IPS DF 19.7 (cell line): ENCODE measurements around the gene NKAP.
"Not testable (repeated sequence)": the region's sequence is repeated elsewhere in the genome, so short reads cannot be mapped to it uniquely, and the experiment has no call there.

Experiments
- DNase-seq: peaks from one replicate; pipeline ENCODE4 v3.0.0-alpha.2; 2013; ENCODE audit warnings: low read depth, low spot score

NKAP gene

DNA sequence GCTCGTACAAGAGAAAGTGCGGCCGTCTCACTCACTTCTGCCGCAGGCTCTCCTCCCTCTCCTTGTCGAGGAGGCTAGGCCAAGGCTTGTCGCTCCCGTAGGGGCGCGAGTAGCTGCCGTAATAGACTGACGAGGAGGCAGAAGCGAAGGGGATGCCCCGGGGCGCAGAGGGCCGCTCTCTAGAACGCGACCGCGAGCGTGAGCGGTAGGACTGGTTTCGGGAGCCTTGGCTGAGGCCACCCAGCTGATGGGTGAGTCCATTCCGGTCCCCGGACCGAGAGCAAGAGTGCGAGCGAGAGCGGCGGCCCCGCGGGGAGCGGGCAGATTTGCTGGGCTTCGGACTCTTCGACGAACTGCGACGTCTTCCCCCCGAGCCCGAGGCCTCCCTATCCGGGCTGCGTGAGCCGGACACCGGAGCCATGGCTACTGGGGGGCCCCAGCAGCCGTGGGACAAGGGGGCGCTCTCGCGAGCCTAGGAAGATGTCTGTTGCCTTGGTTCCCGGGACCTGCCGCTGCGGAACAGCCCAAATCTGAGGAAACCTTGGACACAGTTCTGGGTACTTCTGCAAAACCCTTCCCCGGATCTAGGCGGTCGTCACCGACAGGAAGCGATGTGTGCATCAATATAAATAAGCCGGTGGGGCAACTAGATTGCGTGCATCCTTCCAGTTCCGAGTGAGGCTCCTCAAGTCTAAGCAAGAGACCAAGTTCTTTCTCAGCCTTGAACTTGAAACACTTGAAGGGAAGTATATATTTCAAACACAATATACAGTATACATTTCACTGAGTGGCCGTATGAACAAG, at the start of gene NKAP:
Gene NKAP (minus strand): TSS at position 567 of the 804 bp plus-strand sequence. CDS start 146 bp downstream, at position 421.
- peak; percentile 79 for DNase-seq

DNA sequence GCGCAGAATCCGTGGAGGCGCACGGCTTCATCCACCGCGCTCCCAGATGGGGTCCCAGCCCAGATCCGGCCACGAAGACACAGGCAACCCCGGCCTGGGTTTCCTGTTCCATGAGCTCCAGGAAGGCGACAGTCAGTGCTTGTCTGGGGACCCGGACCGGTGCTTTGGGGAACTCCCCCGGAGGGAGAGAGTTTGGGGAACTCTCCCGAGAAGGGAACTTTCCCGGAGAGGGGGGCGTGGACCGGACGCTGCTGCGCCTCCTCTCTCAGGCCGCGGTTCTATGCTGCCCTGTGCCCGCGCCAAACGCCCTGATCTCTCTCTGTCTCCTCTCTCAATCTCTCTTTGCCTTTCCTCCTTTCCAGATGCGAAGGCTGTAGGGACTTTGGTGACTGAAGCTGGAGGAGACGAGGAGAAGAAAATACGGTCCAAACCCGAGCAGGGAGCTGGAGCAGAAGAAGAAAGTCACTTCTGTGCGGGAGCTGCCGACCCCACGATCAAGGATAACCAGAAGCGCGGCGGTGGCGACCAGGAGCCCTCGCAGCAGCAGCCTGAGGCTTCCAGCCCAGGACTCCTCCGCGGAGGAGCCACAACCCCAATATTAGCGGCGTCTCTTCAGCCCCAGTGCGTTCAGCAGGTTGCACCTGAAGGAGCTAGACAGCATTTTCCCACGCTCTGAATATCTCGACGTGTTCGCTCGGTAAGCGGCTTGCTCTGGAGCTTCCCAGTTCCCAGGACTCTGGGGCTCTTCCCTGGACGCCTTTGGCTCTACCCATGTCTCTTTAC, 47.6 kb upstream of the NKAP start:
- no peak for DNase-seq

DNA sequence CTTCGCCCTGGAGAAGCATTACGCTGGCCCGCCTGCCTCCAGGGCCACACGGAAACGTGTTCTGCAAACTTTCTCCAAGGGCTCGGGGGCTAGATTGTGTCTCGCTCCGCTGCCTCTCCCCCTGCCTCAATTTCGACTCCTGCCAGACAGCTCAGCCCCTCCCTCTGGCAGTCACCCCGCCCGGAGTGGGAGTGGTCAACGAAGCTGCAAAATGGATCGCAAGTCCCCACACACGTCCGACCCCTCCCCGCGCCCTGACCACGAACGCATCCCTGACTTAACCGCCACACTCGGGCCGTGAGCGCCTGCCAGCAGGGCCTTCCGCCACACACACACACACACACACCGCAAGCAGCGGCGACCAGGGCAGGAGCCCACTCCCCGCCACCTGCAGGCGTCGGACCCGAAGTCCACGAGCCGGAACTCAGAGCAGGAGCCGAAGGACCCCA, 47.0 kb upstream of the NKAP start:
- no peak for DNase-seq

DNA sequence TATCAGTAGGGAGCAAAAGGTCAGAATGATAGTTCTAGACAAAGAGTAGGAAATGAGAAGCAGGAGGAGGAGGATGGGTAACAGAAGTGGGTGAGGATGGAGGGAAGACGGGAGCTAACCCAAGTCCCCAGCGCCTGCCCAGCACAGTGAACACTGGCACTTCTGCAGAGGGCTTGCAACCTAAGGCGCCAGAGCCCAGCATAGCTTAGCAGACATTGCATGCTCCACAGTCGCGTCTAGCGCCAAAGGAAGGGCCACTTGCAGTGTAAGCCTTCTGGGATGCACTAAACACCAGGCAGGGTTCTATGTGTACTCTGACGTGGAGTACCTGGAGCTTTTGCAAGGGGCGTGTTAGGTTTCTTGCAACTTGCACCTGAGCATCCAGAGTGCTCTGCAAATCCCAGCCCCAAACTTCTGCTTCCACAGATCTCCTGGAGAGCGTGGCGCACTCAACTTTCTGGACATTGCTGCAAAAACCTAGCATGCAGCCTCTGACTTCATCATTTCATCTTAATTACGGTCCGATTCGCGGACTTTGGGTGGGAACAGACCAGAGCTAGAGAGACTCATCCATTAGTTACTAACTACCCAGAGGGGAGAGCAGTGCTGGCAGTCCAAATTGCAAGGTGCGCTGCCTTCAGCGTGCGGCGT, 46.5 kb upstream of the NKAP start:
- DNase-seq: no peak

DNA sequence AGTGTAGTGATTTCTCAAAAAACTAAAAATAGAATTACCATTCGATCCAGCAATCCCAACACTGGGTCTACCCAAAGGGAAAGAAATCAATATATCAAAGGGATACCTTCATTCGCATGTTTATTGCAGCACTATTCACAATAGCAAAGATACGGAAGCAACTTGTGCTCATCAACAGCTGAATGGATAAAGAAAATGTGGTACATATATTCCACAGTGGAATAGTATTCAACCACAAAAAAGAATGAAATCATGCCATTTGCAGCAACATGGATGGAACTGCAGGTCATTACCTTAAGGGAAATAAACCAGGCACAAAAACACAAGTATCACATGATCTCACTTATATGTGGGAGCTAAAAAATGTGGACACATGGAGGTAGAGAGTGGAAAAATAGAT, 42.7 kb upstream of the NKAP start:
- DNase-seq: no peak

DNA sequence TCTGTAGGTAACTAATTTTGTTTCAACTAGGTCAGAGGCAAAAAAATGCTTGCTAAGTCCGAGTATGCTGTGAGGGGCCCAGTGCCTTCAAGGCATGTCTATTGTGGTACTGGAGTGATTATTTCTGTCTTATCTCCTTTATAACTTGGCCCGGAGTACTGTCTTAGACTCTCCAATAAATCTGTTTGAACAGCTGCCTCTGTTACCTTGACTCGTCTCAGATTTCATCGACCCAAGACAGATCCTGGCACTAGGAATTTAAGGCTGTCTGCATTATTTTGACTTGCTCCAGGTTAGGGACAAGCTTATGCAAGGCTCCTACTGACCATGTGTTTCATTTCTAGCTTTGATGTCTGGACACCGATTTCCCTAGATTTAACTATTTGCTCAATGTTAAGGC, 41.1 kb upstream of the NKAP start:
- no peak for DNase-seq

DNA sequence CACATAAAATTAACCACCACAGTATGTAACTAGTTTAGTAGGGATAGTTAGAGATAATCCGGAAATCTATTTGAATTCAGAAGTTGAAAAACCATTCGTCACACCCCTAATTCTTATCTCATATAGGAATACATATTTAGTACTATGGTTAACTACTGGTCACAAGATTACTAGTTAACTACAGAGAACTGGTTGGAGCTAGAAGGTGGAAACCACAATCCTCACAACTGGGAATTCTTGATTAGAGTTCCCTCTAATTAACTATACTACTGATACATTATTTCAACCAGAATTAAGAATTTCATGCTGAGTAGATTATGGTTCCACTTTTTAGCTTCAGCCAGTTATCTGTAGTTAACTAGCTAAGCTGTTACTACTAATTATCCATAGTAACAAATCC, 39.9 kb upstream of the NKAP start:
- DNase-seq: no peak

DNA sequence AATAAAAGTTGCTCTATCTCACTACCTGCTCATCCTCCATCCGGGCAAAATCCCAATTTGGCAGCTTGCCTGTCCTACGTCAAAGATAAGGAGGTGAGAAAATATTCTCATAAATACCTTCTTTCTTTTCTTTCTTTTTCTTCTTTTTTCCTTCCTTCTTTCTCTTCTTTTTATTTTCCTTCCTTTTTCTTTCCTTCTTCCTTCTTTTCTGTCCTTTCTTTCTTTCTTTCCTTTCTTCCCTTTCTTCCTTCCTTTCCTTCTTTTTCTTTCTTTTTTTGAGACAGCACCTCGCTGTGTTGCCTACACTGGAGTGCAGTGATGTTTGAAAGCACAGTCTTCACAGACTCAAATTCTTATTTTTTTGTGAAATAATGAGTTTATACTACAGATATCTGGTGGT, 38.6 kb upstream of the NKAP start:
- no peak for DNase-seq

DNA sequence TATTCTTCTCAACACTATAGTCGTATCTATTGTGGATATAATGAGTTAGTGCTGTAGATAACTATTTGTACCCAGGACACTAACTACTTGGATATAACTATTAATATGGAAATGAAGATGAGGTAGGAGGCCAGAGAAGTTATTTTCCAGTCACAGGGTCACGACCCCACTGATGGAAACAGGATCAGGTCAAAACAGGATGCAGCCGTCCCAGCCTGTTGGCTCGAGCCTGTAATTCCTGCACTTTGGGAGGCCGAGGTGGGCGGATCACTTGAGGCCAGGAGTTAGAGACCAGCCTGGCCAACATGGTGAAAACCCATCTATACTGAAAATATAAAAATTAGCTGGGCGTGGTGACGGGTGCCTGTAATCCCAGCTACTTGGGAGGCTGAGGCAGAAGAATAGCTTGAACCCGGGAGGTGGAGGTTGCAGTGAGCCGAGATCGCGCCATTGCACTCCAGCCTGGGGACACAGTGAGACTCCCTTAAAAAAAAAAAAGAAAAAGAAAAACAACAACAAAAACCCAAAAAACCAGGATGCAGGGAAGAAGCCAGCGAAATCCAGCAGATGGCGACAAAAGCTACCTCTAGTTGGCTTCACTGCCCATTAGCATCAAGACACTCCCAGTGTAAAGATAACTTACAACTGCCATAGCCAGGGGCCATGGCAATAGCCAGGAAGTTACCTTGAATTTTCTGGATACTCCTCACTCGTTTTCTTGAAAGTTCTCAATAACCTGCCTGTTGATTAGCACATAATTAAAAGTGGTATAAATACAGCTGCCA, 37.9 kb upstream of the NKAP start:
- no peak for DNase-seq

DNA sequence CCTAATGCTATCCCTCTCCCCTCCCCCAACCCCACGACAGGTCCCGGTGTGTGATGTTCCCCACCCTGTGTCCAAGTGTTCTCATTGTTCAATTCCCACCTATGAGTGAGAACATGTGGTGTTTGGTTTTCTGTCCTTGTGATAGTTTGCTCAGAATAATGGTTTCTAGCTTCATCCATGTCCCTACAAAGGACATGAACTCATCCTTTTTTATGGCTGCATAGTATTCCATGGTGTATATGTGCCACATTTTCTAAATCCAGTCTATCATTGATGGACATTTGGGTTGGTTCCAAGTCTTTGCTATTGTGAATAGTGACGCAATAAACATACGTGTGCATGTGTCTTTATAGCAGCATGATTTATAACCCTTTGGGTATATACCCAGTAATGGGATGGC, 33.6 kb upstream of the NKAP start:
- DNase-seq: not testable (repeated sequence)

DNA sequence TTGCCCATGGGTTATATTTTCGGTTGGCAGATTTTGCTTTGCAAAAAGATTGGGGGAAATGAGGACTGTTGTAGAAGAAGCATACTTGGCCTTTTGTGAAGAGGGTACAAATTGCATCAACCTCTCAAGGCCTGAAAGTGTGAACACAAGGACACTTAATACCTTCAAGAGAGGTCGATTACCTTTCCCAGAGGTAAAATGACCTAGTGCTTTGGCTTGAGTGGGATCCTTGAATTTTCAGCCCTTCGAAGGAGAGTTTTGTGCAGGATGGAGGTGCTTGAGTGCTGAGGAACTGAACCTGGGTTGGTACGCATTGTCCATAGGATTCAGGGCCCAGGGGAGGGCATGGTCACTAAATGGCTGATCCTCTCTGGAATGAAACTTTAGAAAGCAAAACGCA, 27.6 kb upstream of the NKAP start:
- no peak for DNase-seq

DNA sequence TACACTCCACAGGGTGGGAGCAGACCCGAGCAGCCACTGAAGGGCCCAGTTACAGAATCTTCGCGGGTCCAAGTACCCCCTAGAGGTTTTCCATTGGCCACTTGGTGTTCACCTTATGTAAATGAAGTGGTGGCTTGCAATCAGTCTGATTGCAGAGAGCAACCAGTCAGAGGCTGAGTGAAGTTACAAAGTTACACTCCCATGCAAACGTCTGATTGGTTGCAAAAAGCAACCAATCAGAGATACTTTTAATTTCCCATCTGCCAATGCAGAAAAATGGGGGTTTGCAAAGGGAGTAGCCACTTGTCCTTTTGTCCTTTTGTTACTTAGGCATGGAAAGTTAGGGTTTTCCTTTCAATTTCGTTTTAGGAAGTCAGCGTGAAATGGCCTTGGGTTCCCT, 27.0 kb upstream of the NKAP start:
- no peak for DNase-seq

DNA sequence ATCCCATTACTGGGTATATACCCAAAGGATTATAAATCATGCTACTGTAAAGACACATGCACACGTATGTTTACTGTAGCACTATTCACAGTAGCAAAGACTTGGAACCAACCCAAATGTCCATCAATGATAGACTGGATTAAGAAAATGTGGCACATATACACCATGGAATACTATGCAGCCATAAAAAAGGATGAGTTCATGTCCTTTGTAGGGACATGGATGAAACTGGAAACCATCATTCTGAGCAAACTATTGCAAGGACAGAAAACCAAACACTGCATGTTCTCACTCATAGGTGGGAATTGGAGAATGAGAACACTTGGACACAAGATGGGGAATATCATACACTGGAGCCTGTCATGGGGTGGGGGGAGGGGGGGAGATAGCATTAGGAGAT, 23.3 kb upstream of the NKAP start:
- not testable (repeated sequence) for DNase-seq

DNA sequence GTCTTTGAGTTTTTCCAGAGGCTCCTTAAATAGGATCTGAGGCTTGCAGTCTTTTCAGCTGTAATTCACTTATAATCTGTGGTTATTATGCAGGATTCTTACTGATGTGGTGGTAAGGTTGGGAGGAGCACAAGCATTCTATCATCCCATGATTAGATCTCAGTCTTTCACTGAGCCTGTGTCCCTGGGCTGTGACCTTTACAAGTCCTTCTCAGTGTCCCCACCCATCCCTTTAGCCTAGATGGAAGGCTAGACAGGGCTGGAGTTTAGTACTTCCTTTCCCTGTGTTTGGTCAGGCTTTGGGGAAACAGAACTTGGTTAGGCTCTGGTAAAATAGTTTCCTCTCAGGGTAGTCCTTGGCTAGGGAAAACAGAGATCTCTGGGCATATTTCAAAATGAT, 17.1 kb upstream of the NKAP start:
- no peak for DNase-seq

DNA sequence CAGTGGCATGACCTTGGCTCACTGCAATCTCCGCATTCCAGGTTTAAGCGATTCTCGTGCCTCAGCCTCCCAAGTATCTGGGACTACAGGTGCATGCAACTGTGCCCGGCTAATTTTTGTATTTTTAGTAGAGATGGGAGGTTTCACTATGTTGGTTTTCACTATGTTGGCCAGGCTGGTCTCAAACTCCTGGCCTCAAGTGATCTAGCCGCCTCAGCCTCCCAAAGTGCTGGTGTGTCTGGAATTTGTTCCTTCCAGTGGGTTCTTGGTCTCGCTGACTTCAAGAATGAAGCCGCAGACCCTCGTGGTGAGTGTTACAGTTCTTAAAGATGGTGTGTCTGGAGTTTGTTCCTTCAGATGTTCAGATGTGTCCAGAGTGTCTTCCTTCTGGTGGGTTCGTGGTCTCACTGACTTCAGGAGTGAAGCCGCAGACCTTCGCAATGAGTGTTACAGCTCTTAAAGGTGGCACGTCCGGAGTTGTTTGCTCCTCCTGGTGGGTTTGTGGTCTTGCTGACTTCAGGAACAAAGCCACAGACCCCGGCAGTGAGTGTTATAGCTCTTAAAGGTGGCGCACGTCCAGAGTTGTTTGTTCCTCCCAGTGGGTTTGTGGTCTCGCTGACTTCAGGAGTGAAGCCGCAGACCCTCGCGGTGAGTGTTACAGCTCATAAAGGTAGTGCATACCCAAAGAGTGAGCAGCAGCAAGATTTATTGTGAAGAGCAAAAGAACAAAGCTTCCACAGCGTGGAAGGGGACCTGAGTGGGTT, 12.4 kb upstream of the NKAP start:
- DNase-seq: not testable (repeated sequence)

DNA sequence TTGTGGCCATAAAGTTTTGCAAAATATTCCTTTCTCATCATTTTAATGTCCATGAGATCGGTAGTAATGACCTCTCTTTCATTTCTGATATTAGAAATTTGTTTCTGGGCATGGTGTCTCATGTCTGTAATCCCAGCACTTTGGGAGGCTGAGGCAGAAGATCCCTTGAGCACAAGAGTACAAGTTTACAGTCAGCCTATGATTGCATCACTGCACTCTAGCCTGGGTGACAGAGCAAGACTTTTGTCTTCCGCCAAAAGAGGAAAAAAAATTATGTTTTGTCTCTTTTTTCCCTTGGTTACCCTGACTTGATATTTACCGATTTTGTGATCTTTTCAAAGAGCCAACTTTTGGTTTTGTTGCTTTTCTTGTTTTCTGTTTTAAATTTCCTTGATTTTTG, 10.8 kb upstream of the NKAP start:
- DNase-seq: no peak

DNA sequence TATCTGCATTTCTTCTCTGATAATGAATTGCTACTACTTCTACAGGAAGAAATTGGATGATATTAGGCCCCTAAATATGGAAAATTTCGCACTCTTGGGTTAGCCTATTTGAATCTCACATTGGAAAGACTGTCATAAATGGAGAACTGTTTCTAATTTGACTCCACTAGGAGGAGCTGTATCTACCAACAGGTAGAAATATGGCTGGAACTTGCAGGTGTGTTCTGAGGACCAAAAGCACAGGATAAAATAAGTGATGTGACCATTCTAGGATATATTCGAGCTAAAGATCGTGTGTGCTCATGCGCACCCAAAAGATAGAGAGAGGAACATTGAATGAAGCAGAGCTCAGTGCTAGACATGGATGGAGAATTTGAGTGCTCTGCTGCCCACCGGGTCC, 4.8 kb upstream of the NKAP start:
- DNase-seq: no peak

DNA sequence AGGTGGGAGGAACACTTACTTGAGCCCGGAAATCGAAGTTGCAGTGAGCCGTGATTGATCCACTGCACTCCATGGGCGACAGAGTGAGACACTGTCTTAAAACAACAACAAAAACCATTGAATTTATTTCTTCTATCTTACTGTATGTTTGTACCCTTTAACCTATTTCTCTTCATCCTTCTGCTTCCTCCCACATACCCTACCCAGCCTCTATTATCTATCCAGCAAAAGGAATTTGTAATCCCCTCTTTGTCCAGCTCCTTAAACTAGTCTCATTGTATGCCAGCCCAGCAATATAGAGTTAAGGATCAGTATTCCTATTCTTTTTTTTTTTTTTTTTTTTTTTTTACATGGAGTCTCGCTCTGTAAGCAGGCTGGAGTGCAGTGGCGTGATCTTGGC, 1.9 kb upstream of the NKAP start:
- no peak for DNase-seq

DNA sequence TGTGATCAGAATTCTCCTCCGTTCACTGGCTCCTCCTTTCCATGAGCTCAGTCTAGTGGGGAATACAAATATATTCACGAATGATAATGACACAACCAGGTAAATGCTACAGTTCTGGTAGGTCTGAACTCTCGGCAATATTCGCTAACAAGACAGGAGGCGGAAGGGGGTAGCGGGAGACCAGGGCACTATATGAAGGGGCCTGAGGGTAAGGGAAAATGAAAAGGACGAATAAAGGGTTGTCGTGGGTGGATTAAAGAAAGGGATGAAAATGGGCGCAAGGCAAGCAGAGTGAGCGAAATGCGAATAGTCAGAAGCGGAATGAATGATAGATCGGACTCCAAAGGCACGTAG, 743 bp downstream of the NKAP start:
- DNase-seq: no peak

DNA sequence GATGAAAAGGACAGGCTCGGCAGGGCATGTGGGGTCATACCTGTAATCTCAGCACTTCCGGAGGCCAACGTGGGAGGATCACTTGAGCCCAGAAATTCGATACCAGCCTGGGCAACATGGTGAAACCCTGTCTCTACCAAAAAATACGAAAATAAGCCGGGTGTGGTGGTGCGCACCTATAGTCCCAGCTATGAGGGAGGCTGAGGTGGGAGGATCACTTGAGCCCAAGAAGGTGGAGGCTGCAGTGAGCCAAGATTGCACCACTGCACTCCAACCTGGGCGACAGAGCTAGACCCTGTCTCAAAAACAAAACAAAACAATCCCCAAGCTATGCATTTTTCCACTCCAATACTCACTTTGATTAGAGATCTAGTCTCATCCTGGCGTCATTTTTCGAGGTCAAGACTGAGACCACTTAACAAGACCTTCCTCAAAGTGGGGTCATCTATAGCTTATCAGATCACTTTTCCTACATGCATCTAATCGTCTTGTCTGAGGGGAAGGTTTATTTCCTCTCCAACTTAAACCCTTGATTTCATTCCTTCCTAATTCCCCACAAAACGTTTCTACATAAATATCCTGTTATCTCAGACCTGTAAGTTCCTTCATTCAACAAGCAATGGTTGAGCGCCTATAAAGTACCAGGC, 1.3 kb downstream of the NKAP start:
- no peak for DNase-seq

DNA sequence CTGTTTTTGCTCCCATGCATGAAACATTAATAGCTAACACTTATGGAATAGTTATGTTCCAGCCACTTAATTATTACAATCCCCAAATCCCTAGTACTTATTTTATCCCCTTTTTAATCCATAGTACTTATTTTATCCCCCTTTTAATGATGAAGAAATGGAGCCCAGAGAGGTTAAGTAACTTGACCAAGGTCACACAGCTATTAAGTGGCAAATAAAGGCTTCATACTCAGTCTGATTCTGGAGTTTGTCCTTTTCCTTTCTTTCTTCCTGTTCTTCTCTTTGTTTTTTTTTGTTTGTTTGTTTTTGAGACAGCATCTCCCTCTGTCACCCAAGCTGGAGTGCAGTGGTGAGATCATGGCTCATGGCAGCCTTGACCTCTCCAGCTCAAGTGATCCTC, 2.2 kb downstream of the NKAP start:
- no peak for DNase-seq
